VCaP (cell line): ENCODE measurements around the gene IL1A.

Experiments used
- H3K27ac ChIP-seq: fragments of 450-650 bp; 2 replicates; pipeline ENCODE4 v1.5.1; 2017
- CTCF ChIP-seq: fragments of 450-650 bp; conservative IDR thresholded peaks from 2 replicates; pipeline ENCODE4 v1.5.1; 2017; ENCODE audit warnings: mild to moderate bottlenecking, moderate library complexity

Gene IL1A

GRCh38 chr2:112814278-112814677 is 30.0 kb upstream of the IL1A start:
- no peak overlapping the region for H3K27ac ChIP-seq
- TF ChIP-seq CTCF, result no peak

GRCh38 chr2:112813280-112813966 is 29.1 kb upstream of the IL1A start:
- TF ChIP-seq CTCF, result no peak
- H3K27ac ChIP-seq, result no peak overlapping the region

- no peak overlapping the region for H3K27ac ChIP-seq
- TF ChIP-seq CTCF, result no peak
Observed at GRCh38 chr2:112812318-112813267, 28.3 kb upstream of the IL1A start.

- no peak overlapping the region for H3K27ac ChIP-seq
- no peak for TF ChIP-seq CTCF
Observed at GRCh38 chr2:112811841-112812306, 27.6 kb upstream of the IL1A start.

- no peak overlapping the region for H3K27ac ChIP-seq
- TF ChIP-seq CTCF, result no peak
Observed at GRCh38 chr2:112811276-112811831, 27.1 kb upstream of the IL1A start.

GRCh38 chr2:112809112-112809511 is 24.8 kb upstream of the IL1A start:
- TF ChIP-seq CTCF, result no peak
- no peak overlapping the region for H3K27ac ChIP-seq

GRCh38 chr2:112807233-112807807 is 23.0 kb upstream of the IL1A start:
- no peak overlapping the region for H3K27ac ChIP-seq
- TF ChIP-seq CTCF, result peak; percentile 21; the same call in 1 of the 2 replicates
